ENCODE measurements around the gene C12orf57.

Gene C12orf57

GRCh38 chr12:6917491-6918231, 26.2 kb upstream of the C12orf57 start:
- DNase-seq (ENCODE audit: low read depth in 3 of 3, low spot score in 1 of 3), result no peak

- DNase-seq (ENCODE audit: low read depth in 3 of 3, low spot score in 1 of 3), result no peak
These were observed 24.2 kb upstream of the C12orf57 start for GRCh38 chr12:6919588-6919987.

- DNase-seq (ENCODE audit: low read depth in 3 of 3, low spot score in 1 of 3), result no peak
These were observed 22.3 kb upstream of the C12orf57 start for GRCh38 chr12:6921539-6921938.

GRCh38 chr12:6921996-6922946, 21.6 kb upstream of the C12orf57 start:
- DNase-seq (ENCODE audit: low read depth in 3 of 3, low spot score in 1 of 3), result no peak

GRCh38 chr12:6923003-6923732, 20.7 kb upstream of the C12orf57 start:
- DNase-seq (ENCODE audit: low read depth in 3 of 3, low spot score in 1 of 3), result no peak

- DNase-seq (ENCODE audit: low read depth in 3 of 3, low spot score in 1 of 3), result no peak
These were observed 20.0 kb upstream of the C12orf57 start for GRCh38 chr12:6923851-6924250.

GRCh38 chr12:6925239-6925539, 18.6 kb upstream of the C12orf57 start:
- no peak for DNase-seq (ENCODE audit: low read depth in 3 of 3, low spot score in 1 of 3)

GRCh38 chr12:6925540-6926279, 18.1 kb upstream of the C12orf57 start:
- no peak for DNase-seq (ENCODE audit: low read depth in 3 of 3, low spot score in 1 of 3)

- DNase-seq (ENCODE audit: low read depth in 3 of 3, low spot score in 1 of 3), result peak in 1 of 3 donors; percentile 43
These were observed 16.3 kb upstream of the C12orf57 start, which contains the start of gene ATN1 for GRCh38 chr12:6927379-6928021. ATN1 (plus strand) TSS chr12:6927959; CDS start chr12:6934002, 6,043 bp downstream.

GRCh38 chr12:6928022-6928702, 15.7 kb upstream of the C12orf57 start:
- DNase-seq (ENCODE audit: low read depth in 3 of 3, low spot score in 1 of 3), result no peak

GRCh38 chr12:6928703-6929407, 15.0 kb upstream of the C12orf57 start:
- DNase-seq (ENCODE audit: low read depth in 3 of 3, low spot score in 1 of 3), result no peak

GRCh38 chr12:6929466-6930452, 14.1 kb upstream of the C12orf57 start:
- no peak for DNase-seq (ENCODE audit: low read depth in 3 of 3, low spot score in 1 of 3)

GRCh38 chr12:6932766-6933165, 11.1 kb upstream of the C12orf57 start:
- DNase-seq (ENCODE audit: low read depth in 3 of 3, low spot score in 1 of 3), result no peak

- no peak for DNase-seq (ENCODE audit: low read depth in 3 of 3, low spot score in 1 of 3)
These were observed 9.7 kb upstream of the C12orf57 start for GRCh38 chr12:6934110-6934509.

GRCh38 chr12:6935371-6936193, 8.2 kb upstream of the C12orf57 start:
- DNase-seq (ENCODE audit: low read depth in 3 of 3, low spot score in 1 of 3), result no peak

- no peak for DNase-seq (ENCODE audit: low read depth in 3 of 3, low spot score in 1 of 3)
These were observed 7.6 kb upstream of the C12orf57 start for GRCh38 chr12:6936194-6936635.
